Lung (tissue), 12 donors: ENCODE results near the gene CEBPB. TPM values are rescaled to one million over a fixed set of nuclear protein-coding genes. Genes with fewer than 3 reads are reported as not detected.
"Not testable (repeated sequence)": the region's sequence is repeated elsewhere in the genome, so short reads cannot be mapped to it uniquely, and the experiment has no call there.

ENCODE experiments used
- ATAC-seq: fragments of 200-7000 bp; cut with Tn5 transposase; one replicate; pipeline ENCODE4 v1.9.1; 2020; ENCODE audit warnings: moderate number of reproducible peaks; ENCODE audit not compliant: insufficient read depth, low FRiP score
- DNase-seq, 3 donors: peaks; one replicate each; pipeline ENCODE4 v3.0.0-alpha.2; 2013 to 2017
- H3K27ac ChIP-seq, 2 donors: one replicate each; pipeline ENCODE4 v1.5.1; 2013; ENCODE audit warnings: mild to moderate bottlenecking in 2 of 2, moderate library complexity in 2 of 2, control low read depth in 1 of 2, inconsistent platforms in 1 of 2, low read depth in 1 of 2, low read length in 1 of 2
- H3K27me3 ChIP-seq, 3 donors: one replicate each; pipeline ENCODE4 v1.5.1; 2013; ENCODE audit warnings: low read length in 2 of 3; ENCODE audit not compliant: control insufficient read depth in 3 of 3, insufficient read depth in 3 of 3
- H3K36me3 ChIP-seq, 4 donors: one replicate each; pipeline ENCODE4 v1.5.1; 2013; ENCODE audit warnings: low read length in 4 of 4, mild to moderate bottlenecking in 1 of 4, moderate library complexity in 1 of 4; ENCODE audit not compliant: control insufficient read depth in 4 of 4, insufficient read depth in 4 of 4
- H3K4me1 ChIP-seq, 5 donors: one replicate each; pipeline ENCODE4 v1.5.1; 2013; ENCODE audit warnings: low read length in 5 of 5, mild to moderate bottlenecking in 2 of 5, moderate library complexity in 1 of 5; ENCODE audit not compliant: control insufficient read depth in 5 of 5, insufficient read depth in 5 of 5
- H3K4me3 ChIP-seq: one replicate; pipeline ENCODE4 v1.5.1; 2013; ENCODE audit warnings: mild to moderate bottlenecking, control low read depth, moderate library complexity
- H3K9ac ChIP-seq, 2 donors: one replicate each; pipeline ENCODE4 v1.5.1; 2013; ENCODE audit warnings: low read length in 2 of 2, control low read depth in 1 of 2; ENCODE audit not compliant: insufficient read depth in 1 of 2
- H3K9me3 ChIP-seq, 4 donors: one replicate each; pipeline ENCODE4 v1.5.1; 2013; ENCODE audit warnings: low read length in 3 of 4, mild to moderate bottlenecking in 1 of 4, moderate library complexity in 1 of 4; ENCODE audit not compliant: control insufficient read depth in 4 of 4, insufficient read depth in 3 of 4
- WGBS, 2 donors: extraction: QIAGEN DNeasy Blood & Tissue Kit; methylation state at CpG; one replicate each; pipeline ENCODE4 v1.1.7; 2013; 5-methylcytosine and 5-hydroxymethylcytosine counted together
- polyA plus RNA-seq, 2 donors: library from polyadenylated mRNA; stranded (reverse); fragments of 200-250 nt; gene quantifications; one replicate each; pipeline ENCODE4 v1.2.1, GENCODE V29; 2013
- total RNA-seq, 2 donors: library from RNA; depleted of rRNA in 1 of 2; stranded (reverse); fragments of >200 nt in 1 of 2; gene quantifications; one replicate each; pipeline ENCODE4 v1.2.1, GENCODE V29; 2014 to 2021
- TF ChIP-seq, protein P1 (sequence below): IDR thresholded peaks from 2 replicates; pipeline ENCODE4 v1.5.1; 2012; ENCODE audit warnings: mild to moderate bottlenecking; ENCODE audit errors: control extremely low read depth, extremely low read depth
- donor health status: control.
- donor health status: control.
- donor health status: Bipolar disorder and iron deficiency.
- donor health status: healthy.
- donor health status: DM: yes; HTN: yes; CAD: no.

CEBPB gene
- total and polyA plus RNA-seq, 4 donors: 53.2 to 296 (median 124) TPM

DNA sequence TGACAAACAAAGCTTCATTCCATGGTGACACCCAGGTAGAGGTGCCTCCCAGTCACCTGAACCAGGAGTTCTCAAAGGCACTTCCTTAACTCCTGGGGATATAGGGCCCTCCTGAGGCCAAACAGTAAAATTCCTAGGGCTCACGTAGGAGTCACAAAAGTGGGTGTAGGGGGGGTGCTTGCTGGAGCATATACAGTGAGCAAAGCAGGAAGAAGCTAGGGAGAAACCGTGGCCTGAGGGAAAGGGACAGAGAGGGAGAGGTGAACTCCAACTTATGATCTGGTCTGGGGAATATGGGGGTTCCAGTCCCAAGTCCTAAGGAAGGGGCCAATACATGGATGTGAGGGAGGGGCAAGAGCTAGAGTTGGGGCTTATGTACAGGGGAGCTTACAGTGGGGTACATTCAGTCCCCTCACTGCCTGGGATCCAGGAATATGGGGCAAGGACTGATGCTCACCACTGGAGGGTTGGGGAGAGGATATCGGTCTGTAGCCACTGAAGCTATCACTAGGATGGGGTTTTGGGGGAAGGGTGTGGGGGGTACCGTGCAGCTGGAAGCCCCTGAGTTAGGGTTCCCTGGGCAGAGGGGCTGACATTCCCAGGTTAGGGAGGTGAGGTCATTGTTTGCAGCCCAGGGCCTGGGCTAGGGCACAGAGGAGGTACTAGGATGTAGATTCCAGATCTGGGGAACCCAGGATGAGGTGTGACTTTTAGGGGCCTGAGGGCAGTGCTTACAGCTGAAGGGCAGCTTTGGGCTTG, 38.1 kb upstream of the CEBPB start:
- 16 to 22% methylated on average over 4 of the region's 4 CpGs for WGBS, 2 donors
- no peak for ATAC-seq

DNA sequence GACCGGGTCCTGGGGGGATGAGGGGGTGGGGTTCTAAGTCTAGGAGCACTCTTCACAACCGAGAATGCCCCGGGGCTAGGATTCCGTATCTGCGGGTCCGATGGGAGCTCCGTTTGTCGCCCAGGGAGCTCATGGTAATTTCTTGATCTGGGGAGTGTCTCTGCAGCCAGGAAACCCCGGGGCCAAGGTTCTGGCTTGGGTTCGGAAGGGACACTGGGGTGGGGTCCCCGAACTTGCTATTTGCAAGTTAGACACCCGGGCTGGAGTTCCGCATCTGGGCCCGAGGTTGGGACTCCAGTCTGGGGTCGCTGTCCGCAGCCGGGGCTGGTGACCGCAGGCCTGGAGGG, 37.5 kb upstream of the CEBPB start:
- H3K4me3 ChIP-seq: peak overlapping the region; percentile 89
- DNase-seq: no peak
- no peaks in the 10 kb centered on the region for H3K27me3 ChIP-seq
- no peaks in the 10 kb centered on the region for H3K9me3 ChIP-seq
- TF ChIP-seq, protein P1, sequence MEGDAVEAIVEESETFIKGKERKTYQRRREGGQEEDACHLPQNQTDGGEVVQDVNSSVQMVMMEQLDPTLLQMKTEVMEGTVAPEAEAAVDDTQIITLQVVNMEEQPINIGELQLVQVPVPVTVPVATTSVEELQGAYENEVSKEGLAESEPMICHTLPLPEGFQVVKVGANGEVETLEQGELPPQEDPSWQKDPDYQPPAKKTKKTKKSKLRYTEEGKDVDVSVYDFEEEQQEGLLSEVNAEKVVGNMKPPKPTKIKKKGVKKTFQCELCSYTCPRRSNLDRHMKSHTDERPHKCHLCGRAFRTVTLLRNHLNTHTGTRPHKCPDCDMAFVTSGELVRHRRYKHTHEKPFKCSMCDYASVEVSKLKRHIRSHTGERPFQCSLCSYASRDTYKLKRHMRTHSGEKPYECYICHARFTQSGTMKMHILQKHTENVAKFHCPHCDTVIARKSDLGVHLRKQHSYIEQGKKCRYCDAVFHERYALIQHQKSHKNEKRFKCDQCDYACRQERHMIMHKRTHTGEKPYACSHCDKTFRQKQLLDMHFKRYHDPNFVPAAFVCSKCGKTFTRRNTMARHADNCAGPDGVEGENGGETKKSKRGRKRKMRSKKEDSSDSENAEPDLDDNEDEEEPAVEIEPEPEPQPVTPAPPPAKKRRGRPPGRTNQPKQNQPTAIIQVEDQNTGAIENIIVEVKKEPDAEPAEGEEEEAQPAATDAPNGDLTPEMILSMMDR: no peak
- no peak for ATAC-seq
- H3K36me3 ChIP-seq: peaks cover 0 to 15% (median 1%) of the 10 kb centered on the region in 4 donors
- WGBS, 2 donors: 0% methylated on average over 17 to 18 of the region's 18 CpGs
- H3K4me1 ChIP-seq: peaks cover 5 to 30% (median 12%) of the 10 kb centered on the region in 5 donors
- peak overlapping the region; percentile 88 to 97 for H3K27ac ChIP-seq
- peak overlapping the region; percentile 69 to 87 for H3K9ac ChIP-seq

More for the DNA sequence above, 38.1 kb upstream of the CEBPB start:
- peak overlapping the region; percentile 89 for H3K4me3 ChIP-seq
- TF ChIP-seq, protein P1: no peak
- H3K27ac ChIP-seq: peak overlapping the region in 1 of 2 donors; percentile 97
- DNase-seq: peak in 2 of 3 donors; percentile 15 to 28
- peaks cover 0 to 17% (median 1%) of the 10 kb centered on the region in 4 donors for H3K36me3 ChIP-seq
- H3K9me3 ChIP-seq: no peaks in the 10 kb centered on the region
- no peaks in the 10 kb centered on the region for H3K27me3 ChIP-seq
- peak overlapping the region; percentile 69 to 87 for H3K9ac ChIP-seq
- peaks cover 5 to 33% (median 12%) of the 10 kb centered on the region in 5 donors for H3K4me1 ChIP-seq

DNA sequence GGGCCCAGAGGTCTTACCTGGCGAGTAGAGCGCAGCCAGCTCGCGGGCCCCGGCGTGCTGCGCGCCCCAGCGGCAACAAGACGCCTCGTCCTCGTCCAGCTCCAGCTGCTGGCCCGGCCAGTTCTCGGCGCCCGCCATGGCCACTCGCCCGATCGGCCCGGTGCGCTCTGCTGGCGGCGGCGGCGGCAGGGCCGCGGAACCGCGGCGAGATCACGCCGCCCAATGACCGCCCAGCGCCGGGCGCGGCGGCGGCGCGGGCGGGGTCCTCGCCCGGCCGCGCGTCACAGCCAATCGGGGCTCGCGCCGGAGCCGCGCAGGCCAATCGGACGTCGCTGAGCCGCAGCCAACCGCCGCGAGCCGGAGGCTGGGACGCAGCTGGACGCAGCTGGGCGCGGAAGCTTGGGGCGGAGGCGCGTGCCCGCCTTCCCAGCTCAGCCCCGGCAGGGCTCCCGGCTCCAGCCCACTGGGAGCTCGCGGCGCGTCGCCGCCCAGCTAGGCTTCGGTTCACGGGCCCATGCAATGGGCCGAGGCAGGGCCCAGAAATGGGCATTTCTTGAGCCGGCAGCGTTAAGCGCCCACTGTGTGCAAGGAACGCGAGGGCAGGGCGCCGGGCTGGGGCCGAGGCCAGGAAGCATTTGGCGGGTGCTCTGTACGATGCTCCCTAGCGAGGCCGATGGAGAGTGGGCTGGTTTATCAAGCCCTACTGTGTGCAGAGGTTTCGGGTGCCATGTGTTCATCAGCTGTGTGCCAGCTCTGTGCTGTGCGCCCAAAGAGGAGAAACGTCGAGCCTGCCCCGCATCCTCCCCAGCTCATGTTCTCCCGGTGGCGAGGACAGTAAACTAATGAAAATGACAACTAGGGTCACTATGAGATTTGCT, 36.9 kb upstream of the CEBPB start, which contains the start of gene PEDS1:
PEDS1 (minus strand) TSS at position 224 of the 878 bp plus-strand sequence; CDS start at position 138, 86 bp downstream.
- no peaks in the 10 kb centered on the region for H3K9me3 ChIP-seq
- H3K27ac ChIP-seq: peak within 1 kb of the TSS; percentile 88 to 97
- peak; percentile 95 to 98 (median 96) for DNase-seq
- H3K36me3 ChIP-seq: peaks cover 0 to 9% (median 1%) of the 10 kb centered on the region in 4 donors
- 3 to 5% methylated on average over 66 to 99 of the region's 99 CpGs for WGBS, 2 donors
- peak within 1 kb of the TSS; percentile 89 for H3K4me3 ChIP-seq
- H3K27me3 ChIP-seq: no peaks in the 10 kb centered on the region
- peaks cover 5 to 27% (median 12%) of the 10 kb centered on the region in 5 donors for H3K4me1 ChIP-seq
- H3K9ac ChIP-seq: peak within 1 kb of the TSS; percentile 69 to 87
- ATAC-seq: peak; percentile 90
- TF ChIP-seq, protein P1: no peak

DNA sequence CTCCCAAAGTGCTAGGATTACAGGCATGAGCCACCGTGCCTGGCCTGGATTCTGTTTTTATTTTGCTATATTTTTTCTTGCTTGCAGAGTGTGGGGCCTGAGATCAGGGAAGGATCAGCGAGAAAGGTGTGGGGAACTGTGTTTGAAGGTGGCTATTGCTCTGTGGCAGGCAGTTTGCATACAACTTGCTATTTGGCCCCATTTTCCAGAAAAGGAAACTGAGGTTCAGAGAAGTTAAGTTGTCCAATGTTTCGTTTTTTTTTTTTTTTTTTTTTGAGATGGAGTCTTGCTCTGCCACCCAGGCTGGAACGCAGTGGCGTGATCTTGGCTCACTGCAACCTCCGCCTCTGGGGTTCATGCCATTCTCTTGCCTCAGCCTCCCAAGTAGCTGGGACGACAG, 29.1 kb upstream of the CEBPB start:
- 82 to 88% methylated on average over 7 of the region's 7 CpGs for WGBS, 2 donors

More for the DNA sequence above, 29.1 kb upstream of the CEBPB start:
- H3K9ac ChIP-seq, H3K27me3 ChIP-seq, ATAC-seq, H3K27ac ChIP-seq, H3K36me3 ChIP-seq, DNase-seq, H3K4me3 ChIP-seq, H3K9me3 ChIP-seq, H3K4me1 ChIP-seq: not testable (repeated sequence)
